Mesendoderm (in vitro differentiated cells): ENCODE data around the gene ZPLD1.

Experiments
- DNase-seq: peaks from one replicate; pipeline ENCODE4 v3.0.0; 2013
- H2AK5ac ChIP-seq: 2 replicates; pipeline ENCODE4 v1.6.1; 2013; ENCODE audit warnings: low read length, inconsistent platforms
- H2BK120ac ChIP-seq: 2 replicates; pipeline ENCODE4 v1.6.1; 2013; ENCODE audit warnings: low read depth, mild to moderate bottlenecking, low read length, moderate library complexity, mixed read lengths
- H2BK15ac ChIP-seq: replicated peaks from 2 replicates; pipeline ENCODE4 v1.6.1; 2013; ENCODE audit warnings: low read depth, mild to moderate bottlenecking, moderate library complexity
- H2BK5ac ChIP-seq: 2 replicates; pipeline ENCODE4 v1.6.1; 2013; ENCODE audit warnings: low read length, inconsistent platforms
- H3K18ac ChIP-seq: 2 replicates; pipeline ENCODE4 v1.6.1; 2013; ENCODE audit warnings: mild to moderate bottlenecking, low read length, mixed read lengths
- H3K23ac ChIP-seq: one replicate; pipeline ENCODE4 v1.6.1; 2013; ENCODE audit warnings: low read length
- H3K27ac ChIP-seq: 2 replicates; pipeline ENCODE4 v1.5.1; 2013; ENCODE audit warnings: low read depth, mild to moderate bottlenecking, inconsistent platforms, low read length, moderate library complexity
- H3K27me3 ChIP-seq: 2 replicates; pipeline ENCODE4 v1.6.1; 2013; ENCODE audit warnings: low read length, control low read depth, mild to moderate bottlenecking, inconsistent platforms; ENCODE audit not compliant: insufficient read depth, poor library complexity
- H3K36me3 ChIP-seq: 2 replicates; pipeline ENCODE4 v1.6.1; 2013; ENCODE audit warnings: low read length, inconsistent platforms; ENCODE audit not compliant: control insufficient read depth, insufficient read depth
- H3K4ac ChIP-seq: one replicate; pipeline ENCODE4 v1.6.1; 2013; ENCODE audit warnings: low read depth, mild to moderate bottlenecking, low read length, moderate library complexity
- H3K4me1 ChIP-seq: 2 replicates; pipeline ENCODE4 v1.6.1; 2013; ENCODE audit warnings: low read depth, low read length, inconsistent platforms; ENCODE audit not compliant: control insufficient read depth
- H3K4me2 ChIP-seq: 2 replicates; pipeline ENCODE4 v1.6.1; 2013; ENCODE audit warnings: low read length
- H3K4me3 ChIP-seq: 2 replicates; pipeline ENCODE4 v1.5.1; 2013; ENCODE audit warnings: mild to moderate bottlenecking, low read length
- H3K56ac ChIP-seq: one replicate; pipeline ENCODE4 v1.6.1; 2013; ENCODE audit warnings: low read length
- H3K79me1 ChIP-seq: 2 replicates; pipeline ENCODE4 v1.6.1; 2013; ENCODE audit warnings: low read length, inconsistent platforms
- H3K79me2 ChIP-seq: 2 replicates; pipeline ENCODE4 v1.6.1; 2013; ENCODE audit warnings: mild to moderate bottlenecking, low read length; ENCODE audit not compliant: control insufficient read depth, insufficient read depth
- H3K9ac ChIP-seq: 2 replicates; pipeline ENCODE4 v1.6.1; 2013; ENCODE audit warnings: low read length, inconsistent platforms
- H4K5ac ChIP-seq: one replicate; pipeline ENCODE4 v1.6.1; 2013; ENCODE audit warnings: low read length
- H4K8ac ChIP-seq: one replicate; pipeline ENCODE4 v1.6.1; 2013; ENCODE audit warnings: low read depth, mild to moderate bottlenecking, control low read depth, low read length, moderate library complexity
- WGBS: extraction: QIAGEN DNeasy Blood & Tissue Kit; methylation state at CpG from one replicate; pipeline ENCODE4 v1.1.7; 2013; ENCODE audit warnings: low lambda C conversion rate, missing lambda C conversion rate; ENCODE audit not compliant: insufficient coverage; ENCODE audit errors: extremely low coverage; 5-methylcytosine and 5-hydroxymethylcytosine counted together

The ZPLD1 gene

GRCh38 chr3:102450976-102451375, 16.2 kb downstream of the ZPLD1 start:
- H3K4me1 ChIP-seq, result no peaks in the 10 kb centered on the region
- H2BK5ac ChIP-seq, result no peak overlapping the region
- no peak overlapping the region for H2BK15ac ChIP-seq
- no peak overlapping the region for H3K23ac ChIP-seq
- no peak overlapping the region for H2AK5ac ChIP-seq
- no peak overlapping the region for H4K5ac ChIP-seq
- H3K27me3 ChIP-seq, result no peaks in the 10 kb centered on the region
- H2BK120ac ChIP-seq, result no peak overlapping the region
- no peaks in the 10 kb centered on the region for H3K79me2 ChIP-seq
- no peak overlapping the region for H4K8ac ChIP-seq
- no peak overlapping the region for H3K18ac ChIP-seq
- H3K56ac ChIP-seq, result no peak overlapping the region
- H3K4ac ChIP-seq, result no peak overlapping the region
- DNase-seq, result no peak
- no CpG with 5 or more reads among the region's 3 CpGs for WGBS
- H3K9ac ChIP-seq, result no peak overlapping the region
- H3K36me3 ChIP-seq, result no peaks in the 10 kb centered on the region
- H3K79me1 ChIP-seq, result no peaks in the 10 kb centered on the region
- no peak overlapping the region for H3K4me2 ChIP-seq
- H3K27ac ChIP-seq, result no peak overlapping the region
- H3K4me3 ChIP-seq, result no peak overlapping the region

- DNase-seq, result no peak
Observed at GRCh38 chr3:102451543-102451942, 16.7 kb downstream of the ZPLD1 start.

GRCh38 chr3:102454181-102454580, 19.4 kb downstream of the ZPLD1 start:
- WGBS, result no CpG with 5 or more reads among the region's 3 CpGs
- H2BK120ac ChIP-seq, result no peak overlapping the region
- no peaks in the 10 kb centered on the region for H3K27me3 ChIP-seq
- H3K79me1 ChIP-seq, result no peaks in the 10 kb centered on the region
- H3K4ac ChIP-seq, result no peak overlapping the region
- no peak overlapping the region for H2BK15ac ChIP-seq
- no peaks in the 10 kb centered on the region for H3K4me1 ChIP-seq
- H2BK5ac ChIP-seq, result no peak overlapping the region
- no peak overlapping the region for H3K23ac ChIP-seq
- H3K4me3 ChIP-seq, result no peak overlapping the region
- no peak for DNase-seq
- H4K5ac ChIP-seq, result no peak overlapping the region
- no peak overlapping the region for H3K18ac ChIP-seq
- H4K8ac ChIP-seq, result no peak overlapping the region
- no peak overlapping the region for H3K4me2 ChIP-seq
- no peaks in the 10 kb centered on the region for H3K79me2 ChIP-seq
- H3K36me3 ChIP-seq, result no peaks in the 10 kb centered on the region
- no peak overlapping the region for H3K56ac ChIP-seq
- H3K9ac ChIP-seq, result no peak overlapping the region
- H2AK5ac ChIP-seq, result no peak overlapping the region
- H3K27ac ChIP-seq, result no peak overlapping the region

More at GRCh38 chr3:102451543-102451942, 16.7 kb downstream of the ZPLD1 start:
- no peak overlapping the region for H3K4me2 ChIP-seq
- H4K8ac ChIP-seq, result no peak overlapping the region
- no peak overlapping the region for H3K4me3 ChIP-seq
- no peak overlapping the region for H2AK5ac ChIP-seq
- no peak overlapping the region for H2BK120ac ChIP-seq
- H3K9ac ChIP-seq, result no peak overlapping the region
- no peak overlapping the region for H3K18ac ChIP-seq
- no peaks in the 10 kb centered on the region for H3K27me3 ChIP-seq
- H3K23ac ChIP-seq, result no peak overlapping the region
- no CpG with 5 or more reads among the region's 1 CpG for WGBS
- no peak overlapping the region for H2BK15ac ChIP-seq
- H3K4me1 ChIP-seq, result no peaks in the 10 kb centered on the region
- no peak overlapping the region for H3K27ac ChIP-seq
- no peak overlapping the region for H2BK5ac ChIP-seq
- H3K79me1 ChIP-seq, result no peaks in the 10 kb centered on the region
- H4K5ac ChIP-seq, result no peak overlapping the region
- no peak overlapping the region for H3K4ac ChIP-seq
- H3K56ac ChIP-seq, result no peak overlapping the region
- H3K36me3 ChIP-seq, result no peaks in the 10 kb centered on the region
- H3K79me2 ChIP-seq, result no peaks in the 10 kb centered on the region

GRCh38 chr3:102457644-102458043, 22.8 kb downstream of the ZPLD1 start:
- no peak for DNase-seq
- Histone ChIP-seq H2AK5ac (no peak overlapping the region), H3K27me3 (no peaks in the 10 kb centered on the region), H3K4ac (no peak overlapping the region), H3K4me1 (no peaks in the 10 kb centered on the region), H3K9ac (no peak overlapping the region), H3K36me3 (no peaks in the 10 kb centered on the region), H2BK5ac (no peak overlapping the region), H4K8ac (no peak overlapping the region), H4K5ac (no peak overlapping the region), H3K56ac (no peak overlapping the region), H3K4me2 (no peak overlapping the region), H3K79me2 (no peaks in the 10 kb centered on the region), H3K27ac (no peak overlapping the region), H3K4me3 (no peak overlapping the region), H3K18ac (no peak overlapping the region), H2BK120ac (no peak overlapping the region), H3K79me1 (no peaks in the 10 kb centered on the region), H2BK15ac (no peak overlapping the region), H3K23ac (no peak overlapping the region)
- no CpG with 5 or more reads among the region's 2 CpGs for WGBS

- no peak overlapping the region for H2BK5ac ChIP-seq
- H3K9ac ChIP-seq, result no peak overlapping the region
- H3K4me2 ChIP-seq, result no peak overlapping the region
- no peak overlapping the region for H4K8ac ChIP-seq
- no peak overlapping the region for H3K56ac ChIP-seq
- no peaks in the 10 kb centered on the region for H3K79me1 ChIP-seq
- H3K4me1 ChIP-seq, result no peaks in the 10 kb centered on the region
- no peak overlapping the region for H3K23ac ChIP-seq
- no peak overlapping the region for H2BK120ac ChIP-seq
- no peak overlapping the region for H3K18ac ChIP-seq
- no peaks in the 10 kb centered on the region for H3K36me3 ChIP-seq
- H3K4me3 ChIP-seq, result no peak overlapping the region
- no peak overlapping the region for H3K4ac ChIP-seq
- H3K79me2 ChIP-seq, result no peaks in the 10 kb centered on the region
- no peaks in the 10 kb centered on the region for H3K27me3 ChIP-seq
- no peak overlapping the region for H3K27ac ChIP-seq
- no peak for DNase-seq
- H2BK15ac ChIP-seq, result no peak overlapping the region
- no peak overlapping the region for H2AK5ac ChIP-seq
- no peak overlapping the region for H4K5ac ChIP-seq
Observed at GRCh38 chr3:102460579-102460978, 25.8 kb downstream of the ZPLD1 start.

- no peaks in the 10 kb centered on the region for H3K27me3 ChIP-seq
- H4K8ac ChIP-seq, result no peak overlapping the region
- H3K9ac ChIP-seq, result no peak overlapping the region
- WGBS, result no CpG with 5 or more reads among the region's 2 CpGs
- no peak overlapping the region for H4K5ac ChIP-seq
- no peak overlapping the region for H2BK5ac ChIP-seq
- H3K27ac ChIP-seq, result no peak overlapping the region
- DNase-seq, result no peak
- no peaks in the 10 kb centered on the region for H3K4me1 ChIP-seq
- H3K79me2 ChIP-seq, result no peaks in the 10 kb centered on the region
- no peak overlapping the region for H3K4me2 ChIP-seq
- no peak overlapping the region for H3K18ac ChIP-seq
- H2BK120ac ChIP-seq, result no peak overlapping the region
- H3K23ac ChIP-seq, result no peak overlapping the region
- no peak overlapping the region for H2AK5ac ChIP-seq
- H3K36me3 ChIP-seq, result no peaks in the 10 kb centered on the region
- H2BK15ac ChIP-seq, result no peak overlapping the region
- H3K4me3 ChIP-seq, result no peak overlapping the region
- H3K56ac ChIP-seq, result no peak overlapping the region
- H3K4ac ChIP-seq, result no peak overlapping the region
- no peaks in the 10 kb centered on the region for H3K79me1 ChIP-seq
Observed at GRCh38 chr3:102464261-102464660, 29.4 kb downstream of the ZPLD1 start.
